Activated CD4-positive, alpha-beta T cell treated with anti-CD3 and anti-CD28 coated beads for 36 hours (primary cell): ENCODE data around the gene ACAD8. TPM values are rescaled to one million over a fixed set of nuclear protein-coding genes. Genes with fewer than 3 reads are reported as not detected.

Experiments
- ATAC-seq: fragments of 200-7000 bp; cut with Tn5 transposase; one replicate; pipeline ENCODE4 v1.10.0; 2021; ENCODE audit warnings: mild to moderate bottlenecking, moderate library complexity
- CTCF ChIA-PET: fragments of 350-600 bp; sonication (Branson Sonifier 250); formaldehyde crosslinking; loops from one replicate; lab custom pipeline; 2021; ENCODE audit warnings: antibody characterized with exemption; lab: Charles Lee
- POLR2A ChIA-PET: fragments of 350-600 bp; sonication (Branson Sonifier 250); formaldehyde crosslinking; loops from one replicate; lab custom pipeline; 2021; ENCODE audit warnings: antibody characterized with exemption, inconsistent platforms; lab: Charles Lee
- DNase-seq: peaks from one replicate; pipeline ENCODE4 v3.0.0-alpha.2; 2020
- H3K27ac Mint-ChIP-seq: one replicate; pipeline ENCODE4 v1.8.0; 2021; ENCODE audit warnings: mixed read lengths
- H3K27me3 Mint-ChIP-seq: one replicate; pipeline ENCODE4 v1.8.0; 2021; ENCODE audit warnings: mixed read lengths
- H3K36me3 Mint-ChIP-seq: one replicate; pipeline ENCODE4 v1.8.0; 2021; ENCODE audit warnings: low read depth, mixed read lengths
- H3K4me1 Mint-ChIP-seq: one replicate; pipeline ENCODE4 v1.8.0; 2021; ENCODE audit warnings: mixed read lengths
- H3K4me3 Mint-ChIP-seq: one replicate; pipeline ENCODE4 v1.8.0; 2021; ENCODE audit warnings: mild to moderate bottlenecking, moderate library complexity, mixed read lengths
- H3K9me3 Mint-ChIP-seq: one replicate; pipeline ENCODE4 v1.8.0; 2021; ENCODE audit warnings: low read depth, mixed read lengths
- intact Hi-C, 2 experiments: fragments of 100-400 bp; cut with DNase I in 1 of 2; cut with micrococcal nuclease in 1 of 2; formaldehyde crosslinking; loops; one replicate each; pipeline versions ENCODE4 v1.14.2 to v1.15.1; 2022 to 2024; cut with DNase I, micrococcal nuclease
- total RNA-seq, 2 experiments: library from RNA; stranded (reverse); gene quantifications; one replicate each; pipeline ENCODE4 v1.2.3, GENCODE V29; 2021

ACAD8 gene
- total RNA-seq, 2 experiments from 2014 or later: 12.4 to 16.6 TPM

GRCh38 chr11:134242376-134242775 lies 11.0 kb upstream of the ACAD8 start:
- ATAC-seq (no peak), DNase-seq (no peak)
- H3K27me3 Mint-ChIP-seq: no peaks in the 10 kb centered on the region
- peaks cover 8% of the 10 kb centered on the region for H3K36me3 Mint-ChIP-seq
- H3K4me3 Mint-ChIP-seq: no peak overlapping the region
- ChIA-PET POLR2A (no interaction called here), CTCF (interaction anchor here (1.0 kb wide), 1 partner anchor 13 kb away, joined by 3 read pairs; no protein-coding TSS in a partner anchor)
- no peaks in the 10 kb centered on the region for H3K4me1 Mint-ChIP-seq
- intact Hi-C loops: no loop called here
- H3K9me3 Mint-ChIP-seq: no peaks in the 10 kb centered on the region
- no peak overlapping the region for H3K27ac Mint-ChIP-seq

- H3K36me3 Mint-ChIP-seq: peaks cover 14% of the 10 kb centered on the region
- ATAC-seq: no peak
- CTCF ChIA-PET: interaction anchor here (0.7 to 2.2 kb wide), 9 partner anchors 10 to 75 kb away, joined by 3 to 8 read pairs (median 4); no protein-coding TSS in a partner anchor
- no peaks in the 10 kb centered on the region for H3K27me3 Mint-ChIP-seq
- no peaks in the 10 kb centered on the region for H3K9me3 Mint-ChIP-seq
- DNase-seq: no peak
- intact Hi-C loops: no loop called here
- H3K4me3 Mint-ChIP-seq: no peak overlapping the region
- no peak overlapping the region for H3K27ac Mint-ChIP-seq
- POLR2A ChIA-PET: interaction anchor here (1.2 kb wide), 1 partner anchor 19 kb away, joined by 3 read pairs; the partner anchor contains the start of gene VPS26B
- H3K4me1 Mint-ChIP-seq: peaks cover 7% of the 10 kb centered on the region
Observed at GRCh38 chr11:134243913-134244312, 9.5 kb upstream of the ACAD8 start.

GRCh38 chr11:134244593-134244992 lies 8.8 kb upstream of the ACAD8 start:
- H3K36me3 Mint-ChIP-seq: peaks cover 15% of the 10 kb centered on the region
- ChIA-PET POLR2A (interaction anchor here (1.2 kb wide), 1 partner anchor 20 kb away, joined by 3 read pairs; the partner anchor contains the start of gene VPS26B), CTCF (interaction anchor here (0.8 to 2.2 kb wide), 10 partner anchors 9 to 76 kb away, joined by 3 to 8 read pairs (median 4); partner anchors contain the start of genes ACAD8 and THYN1)
- intact Hi-C loops: no loop called here
- no peak overlapping the region for H3K4me3 Mint-ChIP-seq
- peaks cover 12% of the 10 kb centered on the region for H3K4me1 Mint-ChIP-seq
- no peaks in the 10 kb centered on the region for H3K27me3 Mint-ChIP-seq
- ATAC-seq (peak; percentile 46), DNase-seq (peak; percentile 32)
- H3K9me3 Mint-ChIP-seq: no peaks in the 10 kb centered on the region
- H3K27ac Mint-ChIP-seq: no peak overlapping the region

GRCh38 chr11:134245434-134245833 lies 7.9 kb upstream of the ACAD8 start:
- Mint-ChIP-seq H3K9me3 (no peaks in the 10 kb centered on the region), H3K4me3 (no peak overlapping the region), H3K36me3 (peaks cover 15% of the 10 kb centered on the region), H3K4me1 (peaks cover 12% of the 10 kb centered on the region), H3K27ac (no peak overlapping the region), H3K27me3 (no peaks in the 10 kb centered on the region)
- ATAC-seq (no peak), DNase-seq (no peak)
- intact Hi-C loops: no loop called here
- CTCF ChIA-PET: interaction anchor here (0.7 to 2.2 kb wide), 7 partner anchors 8 to 301 kb away, joined by 3 to 8 read pairs (median 4); partner anchors contain the start of genes ACAD8 and THYN1
- POLR2A ChIA-PET: no interaction called here

- no peaks in the 10 kb centered on the region for H3K9me3 Mint-ChIP-seq
- H3K4me1 Mint-ChIP-seq: peaks cover 12% of the 10 kb centered on the region
- DNase-seq: no peak
- ChIA-PET CTCF (interaction anchor here (0.7 kb wide), 1 partner anchor 302 kb away, joined by 4 read pairs; no protein-coding TSS in a partner anchor), POLR2A (no interaction called here)
- H3K36me3 Mint-ChIP-seq: peaks cover 17% of the 10 kb centered on the region
- no peak for ATAC-seq
- no peak overlapping the region for H3K27ac Mint-ChIP-seq
- H3K4me3 Mint-ChIP-seq: no peak overlapping the region
- H3K27me3 Mint-ChIP-seq: no peaks in the 10 kb centered on the region
- intact Hi-C loops: no loop called here
Observed at GRCh38 chr11:134246100-134246499, 7.3 kb upstream of the ACAD8 start.

GRCh38 chr11:134246678-134247077 lies 6.7 kb upstream of the ACAD8 start:
- Mint-ChIP-seq H3K36me3 (peaks cover 18% of the 10 kb centered on the region), H3K4me3 (no peak overlapping the region), H3K9me3 (no peaks in the 10 kb centered on the region), H3K4me1 (peaks cover 14% of the 10 kb centered on the region), H3K27ac (peak overlapping the region; percentile 52), H3K27me3 (no peaks in the 10 kb centered on the region)
- ChIA-PET CTCF (no interaction called here), POLR2A (no interaction called here)
- DNase-seq: no peak
- ATAC-seq: no peak
- intact Hi-C loops: no loop called here

- POLR2A ChIA-PET: interaction anchor here (0.6 to 1.2 kb wide), 5 partner anchors 15 to 41 kb away, joined by 3 to 7 read pairs (median 3); partner anchors contain the start of genes GLB1L3, NCAPD3 and VPS26B
- H3K4me1 Mint-ChIP-seq: peaks cover 24% of the 10 kb centered on the region
- CTCF ChIA-PET: interaction anchor here (0.7 to 2.2 kb wide), 4 partner anchors 20 to 554 kb away, joined by 3 to 9 read pairs (median 4); no protein-coding TSS in a partner anchor
- H3K27ac Mint-ChIP-seq: peak overlapping the region; percentile 51
- H3K4me3 Mint-ChIP-seq: no peak overlapping the region
- DNase-seq: peak; percentile 45
- intact Hi-C loops: no loop called here
- H3K9me3 Mint-ChIP-seq: no peaks in the 10 kb centered on the region
- ATAC-seq: peak; percentile 14
- H3K36me3 Mint-ChIP-seq: peaks cover 17% of the 10 kb centered on the region
- no peaks in the 10 kb centered on the region for H3K27me3 Mint-ChIP-seq
Observed at GRCh38 chr11:134248910-134249480, 4.4 kb upstream of the ACAD8 start.

- Mint-ChIP-seq H3K27ac (no peak overlapping the region), H3K9me3 (no peaks in the 10 kb centered on the region), H3K4me1 (peaks cover 34% of the 10 kb centered on the region), H3K4me3 (no peak overlapping the region), H3K36me3 (peaks cover 17% of the 10 kb centered on the region), H3K27me3 (no peaks in the 10 kb centered on the region)
- no peak for ATAC-seq
- no peak for DNase-seq
- ChIA-PET CTCF (interaction anchor here (1.2 to 1.7 kb wide), 4 partner anchors 9 to 43 kb away, joined by 3 to 9 read pairs (median 4); partner anchors contain the start of gene GLB1L3), POLR2A (no interaction called here)
- intact Hi-C loops: loop anchor here (5.0 kb wide), 2 partner anchors 43 to 82 kb away; partner anchors contain the start of gene GLB1L2 (in 1 of the 2)
Observed at GRCh38 chr11:134250246-134250645, 3.1 kb upstream of the ACAD8 start.

- DNase-seq (no peak), ATAC-seq (no peak)
- Mint-ChIP-seq H3K4me1 (peaks cover 38% of the 10 kb centered on the region), H3K36me3 (peaks cover 17% of the 10 kb centered on the region), H3K4me3 (no peak overlapping the region), H3K27me3 (no peaks in the 10 kb centered on the region), H3K27ac (no peak overlapping the region), H3K9me3 (no peaks in the 10 kb centered on the region)
- POLR2A ChIA-PET: interaction anchor here (0.9 to 1.0 kb wide), 2 partner anchors 25 to 26 kb away, joined by 3 read pairs; partner anchors contain the start of genes GLB1L3, NCAPD3 and VPS26B
- CTCF ChIA-PET: interaction anchor here (0.6 to 2.4 kb wide), 7 partner anchors 9 to 299 kb away, joined by 3 to 14 read pairs (median 3); partner anchors contain the start of gene GLB1L3
- intact Hi-C loops: loop anchor here (5.0 kb wide), 2 partner anchors 43 to 82 kb away; partner anchors contain the start of gene GLB1L2 (in 1 of the 2)
Observed at GRCh38 chr11:134250675-134251074, 2.7 kb upstream of the ACAD8 start.

GRCh38 chr11:134252346-134253187 lies 801 bp upstream of the ACAD8 start:
- H3K9me3 Mint-ChIP-seq: no peaks in the 10 kb centered on the region
- peak overlapping the region; percentile 90 for H3K4me3 Mint-ChIP-seq
- DNase-seq (peak; percentile 54), ATAC-seq (peak; percentile 18)
- intact Hi-C loops: loop anchor here (1.0 to 5.0 kb wide), 6 partner anchors 23 to 307 kb away; partner anchors contain the start of genes GLB1L2 (in 2 of the 2) and VPS26B (in 2 of the 2)
- peaks cover 16% of the 10 kb centered on the region for H3K36me3 Mint-ChIP-seq
- peaks cover 38% of the 10 kb centered on the region for H3K4me1 Mint-ChIP-seq
- peak overlapping the region; percentile 68 for H3K27ac Mint-ChIP-seq
- POLR2A ChIA-PET: interaction anchor here (1.0 to 2.5 kb wide), 3 partner anchors 10 to 28 kb away, joined by 3 to 14 read pairs (median 5); partner anchors contain the start of genes NCAPD3 and VPS26B
- CTCF ChIA-PET: interaction anchor here (0.7 to 3.8 kb wide), 6 partner anchors 8 to 28 kb away, joined by 3 to 33 read pairs (median 4); partner anchors contain the start of genes GLB1L3 and VPS26B
- no peaks in the 10 kb centered on the region for H3K27me3 Mint-ChIP-seq
